WTC11 (cell line): ENCODE measurements around the gene WDR38.

ENCODE experiments used
- ATF1 ChIP-seq: sonication (generic); formaldehyde crosslinking; IDR thresholded peaks from 2 replicates; pipeline ENCODE4 v1.8.1; 2023; ENCODE audit warnings: mild to moderate bottlenecking, moderate library complexity, missing genetic modification reagents
- ESRRA ChIP-seq: sonication (generic); formaldehyde crosslinking; IDR thresholded peaks from 2 replicates; pipeline ENCODE4 v1.8.1; 2022; ENCODE audit warnings: mild to moderate bottlenecking, missing genetic modification reagents, borderline replicate concordance
- NFYB ChIP-seq: sonication (generic); formaldehyde crosslinking; conservative IDR thresholded peaks from 2 replicates; pipeline ENCODE4 v1.8.0; 2022; ENCODE audit warnings: low read depth, missing genetic modification reagents
- ZNF138 ChIP-seq: sonication (generic); formaldehyde crosslinking; conservative IDR thresholded peaks from 2 replicates; pipeline ENCODE4 v1.8.1; 2022; ENCODE audit warnings: mild to moderate bottlenecking, moderate library complexity, missing genetic modification reagents

DNA sequence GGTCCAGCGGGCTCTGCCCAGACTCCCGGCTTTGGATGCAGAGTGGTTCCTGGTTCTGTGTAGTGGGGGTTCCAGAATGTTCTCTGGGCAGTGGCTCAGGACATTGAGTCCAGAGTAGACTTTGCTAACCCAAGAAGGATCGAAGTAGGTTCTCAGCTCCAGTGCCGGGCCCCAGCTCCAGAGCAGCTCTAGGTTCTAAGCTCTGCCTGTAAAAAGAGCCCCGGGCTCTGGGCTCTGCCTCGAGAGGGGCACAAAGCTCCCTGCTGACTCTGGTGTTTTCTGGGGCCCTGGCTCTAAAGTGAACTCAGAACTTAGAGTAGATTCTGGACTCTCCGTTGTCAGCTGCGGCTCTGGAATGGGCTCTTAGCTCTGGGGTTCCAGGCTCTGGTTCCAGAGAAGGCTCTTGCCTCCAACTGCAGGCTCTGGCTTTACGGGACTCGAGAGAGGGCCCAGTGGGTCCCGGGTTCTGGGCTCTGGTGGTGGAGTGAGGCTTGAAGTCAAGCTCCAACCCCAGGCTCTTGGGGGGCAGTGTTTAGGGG lies 414 bp downstream of the WDR38 start:
- TF ChIP-seq ESRRA (CRISPR knock-in tag) (no peak), NFYB (no peak), ZNF138 (CRISPR knock-in tag) (no peak), ATF1 (CRISPR knock-in tag) (no peak)
